ENCODE data around the gene DRD4. TPM values are rescaled to one million over a fixed set of nuclear protein-coding genes. Genes with fewer than 3 reads are reported as not detected.

Gene DRD4
- total RNA-seq, 1 donor from 2014 or later = 0.39 TPM

- intact Hi-C loops (cut with micrococcal nuclease) = no loop called here
Observed at GRCh38 chr11:609341-609811, 27.7 kb upstream of the DRD4 start.

GRCh38 chr11:610146-610801 is 26.8 kb upstream of the DRD4 start:
- intact Hi-C loops (cut with micrococcal nuclease) = loop anchor here (10.0 kb wide), 1 partner anchor 115 kb away; no protein-coding TSS in a partner anchor

- intact Hi-C loops (cut with micrococcal nuclease) = loop anchor here (10.0 kb wide), 1 partner anchor 114 kb away; no protein-coding TSS in a partner anchor
Observed at GRCh38 chr11:611001-611996, 25.8 kb upstream of the DRD4 start.

GRCh38 chr11:612201-612960 is 24.7 kb upstream of the DRD4 start:
- intact Hi-C loops (cut with micrococcal nuclease) = loop anchor here (2.0 to 10.0 kb wide), 2 partner anchors 52 to 112 kb away; partner anchors contain the start of genes LMNTD2 and RASSF7

GRCh38 chr11:612961-613300 is 24.1 kb upstream of the DRD4 start:
- intact Hi-C loops (cut with micrococcal nuclease) = loop anchor here (1.0 to 10.0 kb wide), 3 partner anchors 45 to 112 kb away; partner anchors contain the start of genes LMNTD2 and RASSF7

- intact Hi-C loops (cut with micrococcal nuclease) = loop anchor here (1.0 to 10.0 kb wide), 3 partner anchors 45 to 111 kb away; partner anchors contain the start of genes LMNTD2 and RASSF7
Observed at GRCh38 chr11:613369-613968, 23.6 kb upstream of the DRD4 start.

- intact Hi-C loops (cut with micrococcal nuclease) = loop anchor here (10.0 kb wide), 1 partner anchor 111 kb away; no protein-coding TSS in a partner anchor
Observed at GRCh38 chr11:614021-614622, 22.9 kb upstream of the DRD4 start.

GRCh38 chr11:614623-615503 is 22.2 kb upstream of the DRD4 start:
- intact Hi-C loops (cut with micrococcal nuclease) = loop anchor here (10.0 kb wide), 1 partner anchor 110 kb away; no protein-coding TSS in a partner anchor

- intact Hi-C loops (cut with micrococcal nuclease) = loop anchor here (10.0 kb wide), 1 partner anchor 109 kb away; no protein-coding TSS in a partner anchor
Observed at GRCh38 chr11:615504-616319, 21.4 kb upstream of the DRD4 start, which contains the start of gene IRF7. Gene IRF7, minus strand, starts transcription at chr11:615950. Its CDS starts 586 bp downstream, at chr11:615364.

- intact Hi-C loops (cut with micrococcal nuclease) = loop anchor here (10.0 kb wide), 1 partner anchor 108 kb away; no protein-coding TSS in a partner anchor
Observed at GRCh38 chr11:616320-617198, 20.5 kb upstream of the DRD4 start.

- intact Hi-C loops (cut with micrococcal nuclease) = loop anchor here (10.0 kb wide), 1 partner anchor 107 kb away; no protein-coding TSS in a partner anchor
Observed at GRCh38 chr11:617199-617911, 19.7 kb upstream of the DRD4 start.

GRCh38 chr11:617912-618682 is 19.0 kb upstream of the DRD4 start:
- intact Hi-C loops (cut with micrococcal nuclease) = loop anchor here (10.0 kb wide), 1 partner anchor 107 kb away; no protein-coding TSS in a partner anchor

GRCh38 chr11:618856-619627 is 18.0 kb upstream of the DRD4 start:
- intact Hi-C loops (cut with micrococcal nuclease) = loop anchor here (10.0 kb wide), 1 partner anchor 106 kb away; no protein-coding TSS in a partner anchor

- intact Hi-C loops (cut with micrococcal nuclease) = loop anchor here (10.0 kb wide), 1 partner anchor 105 kb away; no protein-coding TSS in a partner anchor
Observed at GRCh38 chr11:619628-620050, 17.4 kb upstream of the DRD4 start.
